Measurements from ENCODE around the gene EAF2. TPM values are rescaled to one million over a fixed set of nuclear protein-coding genes. Genes with fewer than 3 reads are reported as not detected.

Gene EAF2
- total RNA-seq: 7.0 and 10.7 TPM in 2 replicates
- 2.8 TPM for polyA plus RNA-seq (2012)

- peak; percentile 97 for DNase-seq (ENCODE audit: low read depth)
Measured at GRCh38 chr3:121834671-121835464, at the start of gene EAF2, which contains the start of gene IQCB1. TSS of gene EAF2 (plus strand) at chr3:121835209. CDS start at chr3:121835286, 77 bp downstream. TSS of gene IQCB1 (minus strand) at chr3:121835060. CDS start at chr3:121828960, 6,100 bp downstream.

GRCh38 chr3:121786485-121786884, 48.5 kb upstream of the EAF2 start:
- no peak for DNase-seq (ENCODE audit: low read depth)

GRCh38 chr3:121793078-121793477, 41.9 kb upstream of the EAF2 start:
- DNase-seq (ENCODE audit: low read depth): no peak

- no peak for DNase-seq (ENCODE audit: low read depth)
Measured at GRCh38 chr3:121794264-121794983, 40.6 kb upstream of the EAF2 start.

GRCh38 chr3:121796970-121797369, 38.0 kb upstream of the EAF2 start:
- DNase-seq (ENCODE audit: low read depth): no peak

GRCh38 chr3:121800906-121801305, 34.1 kb upstream of the EAF2 start:
- no peak for DNase-seq (ENCODE audit: low read depth)

GRCh38 chr3:121803771-121804320, 31.2 kb upstream of the EAF2 start:
- DNase-seq (ENCODE audit: low read depth): no peak

- DNase-seq (ENCODE audit: low read depth): no peak
Measured at GRCh38 chr3:121809249-121809648, 25.8 kb upstream of the EAF2 start.

GRCh38 chr3:121817753-121818152, 17.3 kb upstream of the EAF2 start:
- DNase-seq (ENCODE audit: low read depth): no peak

- DNase-seq (ENCODE audit: low read depth): no peak
Measured at GRCh38 chr3:121818578-121818977, 16.4 kb upstream of the EAF2 start.

GRCh38 chr3:121819236-121819635, 15.8 kb upstream of the EAF2 start:
- DNase-seq (ENCODE audit: low read depth): no peak

GRCh38 chr3:121821421-121822199, 13.4 kb upstream of the EAF2 start:
- peak; percentile 16 for DNase-seq (ENCODE audit: low read depth)

GRCh38 chr3:121822973-121823372, 12.0 kb upstream of the EAF2 start:
- DNase-seq (ENCODE audit: low read depth): no peak

GRCh38 chr3:121834157-121834670, 795 bp upstream of the EAF2 start:
- DNase-seq (ENCODE audit: low read depth): no peak

GRCh38 chr3:121835465-121835801, 424 bp downstream of the EAF2 start:
- no peak for DNase-seq (ENCODE audit: low read depth)

- no peak for DNase-seq (ENCODE audit: low read depth)
Measured at GRCh38 chr3:121836064-121836463, 1.1 kb downstream of the EAF2 start.

- no peak for DNase-seq (ENCODE audit: low read depth)
Measured at GRCh38 chr3:121836481-121836880, 1.5 kb downstream of the EAF2 start.

GRCh38 chr3:121839962-121840361, 5.0 kb downstream of the EAF2 start:
- no peak for DNase-seq (ENCODE audit: low read depth)

- no peak for DNase-seq (ENCODE audit: low read depth)
Measured at GRCh38 chr3:121844892-121845291, 9.9 kb downstream of the EAF2 start.

- no peak for DNase-seq (ENCODE audit: low read depth)
Measured at GRCh38 chr3:121852256-121852655, 17.2 kb downstream of the EAF2 start.

GRCh38 chr3:121855555-121855954, 20.5 kb downstream of the EAF2 start:
- no peak for DNase-seq (ENCODE audit: low read depth)

Data from myocyte (in vitro differentiated cells).